Measurements from ENCODE around the gene SORT1. TPM values are rescaled to one million over a fixed set of nuclear protein-coding genes. Genes with fewer than 3 reads are reported as not detected.

SORT1 gene
- total RNA-seq, 1 donor, result 38.4 TPM

DNA sequence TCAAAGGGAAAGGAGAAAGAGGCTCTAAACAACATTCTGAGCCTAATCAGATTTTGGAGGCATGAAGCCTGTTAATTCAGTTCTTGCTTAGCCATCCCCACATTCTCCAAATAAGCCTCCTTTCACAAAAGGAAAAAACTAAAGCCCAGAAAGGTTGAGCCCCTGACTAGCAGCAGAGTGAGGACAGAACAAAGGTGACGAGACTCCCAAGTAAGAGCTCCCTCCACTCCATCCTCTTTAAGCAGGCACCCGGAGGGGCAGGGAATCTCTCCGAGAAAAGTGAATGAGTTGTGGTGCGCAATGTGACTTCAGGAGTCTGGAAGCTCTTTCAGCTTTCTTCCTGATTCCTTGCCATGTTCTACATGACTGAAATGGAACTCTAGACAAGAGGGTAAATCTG, 47.5 kb downstream of the SORT1 start:
- TF ChIP-seq CTCF (IDR thresholded peaks at IDR 0.05; ENCODE audit: insufficient read depth, low read depth, low read length), result no peak
- H3K4me3 ChIP-seq (ENCODE audit: low read depth, low read length), result no peak overlapping the region
- no peak for DNase-seq (ENCODE audit: low read depth)

DNA sequence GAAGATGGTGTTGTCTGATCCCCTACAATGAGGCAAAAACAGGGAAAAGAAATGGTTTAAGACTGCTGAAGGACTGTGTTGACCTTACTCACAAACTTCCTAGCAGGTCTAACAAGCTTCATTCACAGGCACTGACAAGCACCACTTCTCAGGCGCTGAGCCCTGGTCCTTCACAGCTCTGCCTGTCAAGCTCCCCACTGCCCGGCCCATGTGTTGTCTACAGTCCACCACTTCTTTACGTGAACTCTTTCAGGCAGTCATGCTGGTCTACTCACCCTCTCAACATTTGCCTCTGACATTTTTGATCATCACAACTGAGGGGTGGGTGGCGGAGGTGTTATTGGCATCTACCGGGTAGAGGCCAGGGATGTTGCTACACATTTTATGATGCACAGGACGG, 50.2 kb downstream of the SORT1 start:
- TF ChIP-seq CTCF (IDR thresholded peaks at IDR 0.05; ENCODE audit: insufficient read depth, low read depth, low read length), result no peak
- H3K4me3 ChIP-seq (ENCODE audit: low read depth, low read length), result no peak overlapping the region
- no peak for DNase-seq (ENCODE audit: low read depth)

GRCh38 chr1:109341944-109342930, 55.5 kb downstream of the SORT1 start:
- no peak overlapping the region for H3K4me3 ChIP-seq (ENCODE audit: low read depth, low read length)
- peak; percentile 16 for DNase-seq (ENCODE audit: low read depth)
- no peak for TF ChIP-seq CTCF (IDR thresholded peaks at IDR 0.05; ENCODE audit: insufficient read depth, low read depth, low read length)

DNA sequence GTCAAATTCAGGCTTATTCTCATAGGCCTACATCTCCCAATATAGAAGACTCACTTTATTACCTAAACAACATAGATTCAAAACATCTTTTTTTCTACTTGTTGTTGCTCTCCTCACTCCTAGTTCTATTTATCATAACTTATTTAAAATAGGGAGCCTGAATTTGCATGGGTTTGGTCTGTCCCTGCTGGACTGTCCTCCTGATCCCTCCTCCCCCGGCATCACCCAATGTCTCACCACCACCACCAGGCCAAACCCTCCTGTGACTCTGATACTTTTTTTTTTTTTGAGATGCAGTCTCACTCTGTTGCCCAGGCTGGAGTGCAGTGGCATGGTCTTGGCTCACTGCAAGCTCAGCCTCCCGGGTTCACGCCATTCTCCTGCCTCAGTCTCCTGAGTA, 59.1 kb downstream of the SORT1 start:
- no peak overlapping the region for H3K4me3 ChIP-seq (ENCODE audit: low read depth, low read length)
- no peak for TF ChIP-seq CTCF (IDR thresholded peaks at IDR 0.05; ENCODE audit: insufficient read depth, low read depth, low read length)
- no peak for DNase-seq (ENCODE audit: low read depth)

DNA sequence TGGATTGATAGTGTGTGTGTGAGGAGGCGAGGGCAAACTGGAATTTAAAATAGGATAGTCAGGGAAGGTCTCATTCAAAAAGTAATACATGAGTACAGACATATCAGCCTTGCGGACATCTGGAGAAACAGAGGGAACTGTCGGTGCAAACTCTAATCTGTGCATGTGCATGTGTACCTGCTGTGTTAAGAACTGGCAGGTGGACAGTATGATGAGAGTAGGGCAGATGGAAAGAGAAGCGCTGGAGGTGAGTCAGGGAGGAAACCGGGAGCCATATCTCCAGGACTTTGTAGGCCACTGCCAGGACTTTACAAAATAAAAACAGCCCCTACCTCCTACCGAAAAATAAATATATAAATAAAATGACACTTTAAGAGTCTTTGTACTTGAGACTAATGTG, 59.6 kb downstream of the SORT1 start:
- TF ChIP-seq CTCF (IDR thresholded peaks at IDR 0.05; ENCODE audit: insufficient read depth, low read depth, low read length), result no peak

DNA sequence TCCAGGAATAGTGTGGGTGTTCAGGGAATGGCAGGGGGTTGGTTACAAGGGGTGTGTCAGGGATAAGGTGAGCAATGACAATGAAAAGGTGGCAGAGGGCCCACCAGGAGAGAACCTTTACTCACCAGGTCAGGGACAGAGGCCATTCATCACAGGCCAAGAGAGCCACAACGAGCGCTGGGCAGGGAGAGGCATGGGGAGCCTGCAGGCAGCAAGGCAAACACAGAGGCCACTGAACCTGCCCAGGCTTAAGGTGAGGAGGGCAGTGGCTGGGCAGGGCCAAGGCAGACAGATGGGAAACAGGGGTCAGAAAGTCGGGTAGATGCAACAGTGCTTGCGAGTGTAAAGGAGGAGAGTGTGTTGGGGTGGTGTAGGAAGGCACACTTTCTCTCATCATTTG, 62.6 kb downstream of the SORT1 start:
- no peak for TF ChIP-seq CTCF (IDR thresholded peaks at IDR 0.05; ENCODE audit: insufficient read depth, low read depth, low read length)
- no peak for DNase-seq (ENCODE audit: low read depth)
- H3K4me3 ChIP-seq (ENCODE audit: low read depth, low read length), result no peak overlapping the region

More for the DNA sequence above, 59.6 kb downstream of the SORT1 start:
- H3K4me3 ChIP-seq (ENCODE audit: low read depth, low read length), result no peak overlapping the region
- DNase-seq (ENCODE audit: low read depth), result no peak
